Measurements from ENCODE around the gene IMMT. TPM values are rescaled to one million over a fixed set of nuclear protein-coding genes. Genes with fewer than 3 reads are reported as not detected.
A peak's percentile ranks its signal among the peaks of the same experiment; 100 is the strongest.

The IMMT gene
- polyA plus RNA-seq, 1 donor from 2014 or later = 45.9 TPM

DNA sequence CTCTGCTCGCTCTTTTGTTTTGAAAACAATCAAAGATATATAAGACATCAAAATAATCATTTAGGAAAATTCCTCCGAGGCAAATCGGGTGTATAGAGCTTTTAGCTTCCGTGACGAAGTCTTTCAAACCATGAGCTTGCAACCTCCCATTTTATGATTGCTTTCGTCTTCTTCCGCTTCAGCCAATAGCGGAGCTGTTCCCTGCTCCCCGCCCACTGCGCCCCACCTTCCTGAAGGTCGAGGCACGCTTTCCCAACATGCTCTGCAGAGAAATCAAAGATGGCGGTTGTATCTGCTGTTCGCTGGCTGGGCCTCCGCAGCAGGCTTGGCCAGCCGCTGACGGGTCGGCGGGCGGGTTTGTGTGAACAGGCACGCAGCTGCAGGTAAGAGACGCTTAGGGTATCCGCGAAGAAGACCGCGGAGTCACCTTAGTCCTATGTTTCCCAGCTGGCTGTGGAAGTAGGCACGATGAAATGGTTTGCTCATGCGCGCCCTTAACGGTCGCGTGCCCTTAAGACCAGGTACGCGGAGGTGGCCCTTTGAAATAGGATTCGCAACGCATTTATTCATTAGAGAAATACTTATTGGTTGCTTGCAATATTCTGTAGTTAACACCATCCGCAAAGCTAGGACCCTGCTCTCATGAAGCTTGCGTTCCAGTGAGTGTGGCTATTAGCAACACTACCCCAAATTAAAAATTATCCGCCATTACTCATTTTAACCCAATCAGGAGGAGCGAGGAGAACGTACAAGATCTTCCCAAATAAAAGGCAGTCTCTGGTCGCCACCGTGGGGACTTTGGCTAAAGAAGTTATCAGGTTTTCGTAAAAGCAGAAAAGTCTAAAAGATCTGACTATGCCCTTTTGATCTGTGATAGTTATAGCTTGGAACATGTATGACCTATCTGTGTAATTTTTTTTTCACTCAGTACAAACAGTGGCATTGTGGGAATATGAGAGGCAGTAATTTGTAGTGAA, 89.0 kb downstream of the IMMT start, which contains the start of gene PTCD3:
TSS of gene PTCD3 (plus strand) at position 267 of the 977 bp plus-strand sequence. CDS start at position 280, 13 bp downstream.
- no peaks in the 10 kb centered on the region for H3F3A ChIP-seq (ENCODE audit: insufficient read depth, low read length, poor library complexity, severe bottlenecking)

DNA sequence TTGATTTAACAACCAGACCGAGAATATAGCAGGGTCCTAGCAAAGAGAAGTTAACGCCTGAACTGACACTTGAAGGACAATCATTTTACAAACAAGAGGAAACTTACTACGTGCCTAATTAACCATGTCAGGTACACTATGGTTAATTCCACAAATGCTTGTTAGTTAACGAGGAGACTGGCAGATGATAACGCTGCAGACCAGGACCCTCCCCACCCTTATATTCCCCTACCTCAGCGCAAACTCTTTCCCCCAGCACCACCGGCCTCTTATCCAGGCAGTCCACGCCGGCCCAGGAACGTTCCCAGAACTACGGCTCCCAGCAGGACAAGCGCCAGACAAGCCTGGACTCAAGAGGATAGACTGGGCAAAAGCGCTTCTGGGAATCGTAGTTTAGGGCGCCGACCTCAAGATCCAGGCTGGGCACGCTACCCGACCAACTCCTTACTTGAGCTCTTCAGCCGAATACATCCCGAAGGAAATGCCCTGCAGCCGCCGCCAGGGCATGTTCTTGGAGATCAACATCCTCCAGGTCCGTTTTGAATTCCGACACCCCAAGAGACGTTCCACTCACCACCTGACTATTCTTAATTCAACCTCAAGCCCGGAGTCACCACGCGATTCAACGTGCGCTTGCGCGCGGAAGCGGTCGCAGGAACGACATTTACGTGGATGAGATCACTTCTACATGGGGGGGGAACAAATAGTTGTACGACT, 89.9 kb downstream of the IMMT start, which contains the start of gene POLR1A:
TSS of gene POLR1A (minus strand) at position 635 of the 717 bp plus-strand sequence. CDS start at position 525, 110 bp downstream.
- H3K79me2 ChIP-seq (replicated peaks; ENCODE audit: insufficient read depth, low read length) = peaks cover 57% of the 10 kb centered on the region
- H2AFZ ChIP-seq (ENCODE audit: low read depth, low read length) = peak within 1 kb of the TSS; percentile 95
- H3K27ac ChIP-seq (ENCODE audit: low read length) = peak within 1 kb of the TSS; percentile 69
- no peaks in the 10 kb centered on the region for H3K36me3 ChIP-seq (ENCODE audit: insufficient read depth, low read length)
- no peaks in the 10 kb centered on the region for H3K27me3 ChIP-seq (ENCODE audit: insufficient read depth, low read depth, low read length)
- no peaks in the 10 kb centered on the region for H3K9me2 ChIP-seq (ENCODE audit: insufficient read depth, low read length)
- no peaks in the 10 kb centered on the region for H4K20me1 ChIP-seq (ENCODE audit: insufficient read depth)
- no peaks in the 10 kb centered on the region for H3K9me3 ChIP-seq (ENCODE audit: low read length)
- H3F3A ChIP-seq (ENCODE audit: insufficient read depth, low read length, poor library complexity, severe bottlenecking) = no peaks in the 10 kb centered on the region
- H3K9ac ChIP-seq (ENCODE audit: low read length) = peak within 1 kb of the TSS; percentile 88
- TF ChIP-seq, protein P1, sequence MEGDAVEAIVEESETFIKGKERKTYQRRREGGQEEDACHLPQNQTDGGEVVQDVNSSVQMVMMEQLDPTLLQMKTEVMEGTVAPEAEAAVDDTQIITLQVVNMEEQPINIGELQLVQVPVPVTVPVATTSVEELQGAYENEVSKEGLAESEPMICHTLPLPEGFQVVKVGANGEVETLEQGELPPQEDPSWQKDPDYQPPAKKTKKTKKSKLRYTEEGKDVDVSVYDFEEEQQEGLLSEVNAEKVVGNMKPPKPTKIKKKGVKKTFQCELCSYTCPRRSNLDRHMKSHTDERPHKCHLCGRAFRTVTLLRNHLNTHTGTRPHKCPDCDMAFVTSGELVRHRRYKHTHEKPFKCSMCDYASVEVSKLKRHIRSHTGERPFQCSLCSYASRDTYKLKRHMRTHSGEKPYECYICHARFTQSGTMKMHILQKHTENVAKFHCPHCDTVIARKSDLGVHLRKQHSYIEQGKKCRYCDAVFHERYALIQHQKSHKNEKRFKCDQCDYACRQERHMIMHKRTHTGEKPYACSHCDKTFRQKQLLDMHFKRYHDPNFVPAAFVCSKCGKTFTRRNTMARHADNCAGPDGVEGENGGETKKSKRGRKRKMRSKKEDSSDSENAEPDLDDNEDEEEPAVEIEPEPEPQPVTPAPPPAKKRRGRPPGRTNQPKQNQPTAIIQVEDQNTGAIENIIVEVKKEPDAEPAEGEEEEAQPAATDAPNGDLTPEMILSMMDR (IDR thresholded peaks at IDR 0.05; ENCODE audit: poor library complexity, severe bottlenecking) = peak; percentile 23
- TF ChIP-seq SMC3 (conservative IDR thresholded peaks at IDR 0.05; ENCODE audit: poor library complexity) (no peak), TAF1 (IDR thresholded peaks at IDR 0.05; ENCODE audit: low read depth) (no peak), MXI1 (conservative IDR thresholded peaks at IDR 0.05; ENCODE audit: poor library complexity, severe bottlenecking) (peak; percentile 96), EZH2 (IDR thresholded peaks at IDR 0.05; ENCODE audit: borderline replicate concordance, insufficient read depth, low read length, poor library complexity, severe bottlenecking) (no peak)
- H3K4me3 ChIP-seq (ENCODE audit: low read length) = peak within 1 kb of the TSS; percentile 85
- peak within 1 kb of the TSS; percentile 99 for H3K4me2 ChIP-seq (ENCODE audit: low read length)

More for the DNA sequence above, 89.0 kb downstream of the IMMT start, which contains the start of gene PTCD3:
- Histone ChIP-seq H3K4me2 (ENCODE audit: low read length) (peak within 1 kb of the TSS; percentile 99), H3K4me3 (ENCODE audit: low read length) (peak within 1 kb of the TSS; percentile 85), H3K9me2 (ENCODE audit: insufficient read depth, low read length) (no peaks in the 10 kb centered on the region), H2AFZ (ENCODE audit: low read depth, low read length) (peak within 1 kb of the TSS; percentile 95), H3K79me2 (replicated peaks; ENCODE audit: insufficient read depth, low read length) (peaks cover 57% of the 10 kb centered on the region), H3K9me3 (ENCODE audit: low read length) (no peaks in the 10 kb centered on the region), H4K20me1 (ENCODE audit: insufficient read depth) (no peaks in the 10 kb centered on the region), H3K27ac (ENCODE audit: low read length) (peak within 1 kb of the TSS; percentile 69), H3K27me3 (ENCODE audit: insufficient read depth, low read depth, low read length) (no peaks in the 10 kb centered on the region), H3K9ac (ENCODE audit: low read length) (peak within 1 kb of the TSS; percentile 88), H3K36me3 (ENCODE audit: insufficient read depth, low read length) (no peaks in the 10 kb centered on the region)
- TF ChIP-seq RAD21 (conservative IDR thresholded peaks at IDR 0.05) = peak; percentile 47
- TF ChIP-seq SMC3 (conservative IDR thresholded peaks at IDR 0.05; ENCODE audit: poor library complexity) = peak; percentile 46
- TF ChIP-seq, protein P2, sequence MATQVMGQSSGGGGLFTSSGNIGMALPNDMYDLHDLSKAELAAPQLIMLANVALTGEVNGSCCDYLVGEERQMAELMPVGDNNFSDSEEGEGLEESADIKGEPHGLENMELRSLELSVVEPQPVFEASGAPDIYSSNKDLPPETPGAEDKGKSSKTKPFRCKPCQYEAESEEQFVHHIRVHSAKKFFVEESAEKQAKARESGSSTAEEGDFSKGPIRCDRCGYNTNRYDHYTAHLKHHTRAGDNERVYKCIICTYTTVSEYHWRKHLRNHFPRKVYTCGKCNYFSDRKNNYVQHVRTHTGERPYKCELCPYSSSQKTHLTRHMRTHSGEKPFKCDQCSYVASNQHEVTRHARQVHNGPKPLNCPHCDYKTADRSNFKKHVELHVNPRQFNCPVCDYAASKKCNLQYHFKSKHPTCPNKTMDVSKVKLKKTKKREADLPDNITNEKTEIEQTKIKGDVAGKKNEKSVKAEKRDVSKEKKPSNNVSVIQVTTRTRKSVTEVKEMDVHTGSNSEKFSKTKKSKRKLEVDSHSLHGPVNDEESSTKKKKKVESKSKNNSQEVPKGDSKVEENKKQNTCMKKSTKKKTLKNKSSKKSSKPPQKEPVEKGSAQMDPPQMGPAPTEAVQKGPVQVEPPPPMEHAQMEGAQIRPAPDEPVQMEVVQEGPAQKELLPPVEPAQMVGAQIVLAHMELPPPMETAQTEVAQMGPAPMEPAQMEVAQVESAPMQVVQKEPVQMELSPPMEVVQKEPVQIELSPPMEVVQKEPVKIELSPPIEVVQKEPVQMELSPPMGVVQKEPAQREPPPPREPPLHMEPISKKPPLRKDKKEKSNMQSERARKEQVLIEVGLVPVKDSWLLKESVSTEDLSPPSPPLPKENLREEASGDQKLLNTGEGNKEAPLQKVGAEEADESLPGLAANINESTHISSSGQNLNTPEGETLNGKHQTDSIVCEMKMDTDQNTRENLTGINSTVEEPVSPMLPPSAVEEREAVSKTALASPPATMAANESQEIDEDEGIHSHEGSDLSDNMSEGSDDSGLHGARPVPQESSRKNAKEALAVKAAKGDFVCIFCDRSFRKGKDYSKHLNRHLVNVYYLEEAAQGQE (IDR thresholded peaks at IDR 0.05; ENCODE audit: borderline replicate concordance) = peak; percentile 95
- TF ChIP-seq, protein P1 (IDR thresholded peaks at IDR 0.05; ENCODE audit: poor library complexity, severe bottlenecking) = no peak
- peak; percentile 95 for TF ChIP-seq MXI1 (conservative IDR thresholded peaks at IDR 0.05; ENCODE audit: poor library complexity, severe bottlenecking)
- TF ChIP-seq EZH2 (IDR thresholded peaks at IDR 0.05; ENCODE audit: borderline replicate concordance, insufficient read depth, low read length, poor library complexity, severe bottlenecking) = no peak
- peak; percentile 94 for TF ChIP-seq POLR2AphosphoS5 (IDR thresholded peaks at IDR 0.05)
- TF ChIP-seq EP300 (conservative IDR thresholded peaks at IDR 0.05; ENCODE audit: poor library complexity, severe bottlenecking) = peak; percentile 11
- peak; percentile 99 for TF ChIP-seq TAF1 (IDR thresholded peaks at IDR 0.05; ENCODE audit: low read depth)

Data from neural cell (in vitro differentiated cells).